Fibroblast of skin of scalp (primary cell): ENCODE data around the gene PSMA2. TPM values are rescaled to one million over a fixed set of nuclear protein-coding genes. Genes with fewer than 3 reads are reported as not detected.

Source experiments
- DNase-seq: peaks from one replicate; pipeline ENCODE4 v3.0.0-alpha.2; 2013
- polyA plus RNA-seq, 2 experiments: library from polyadenylated mRNA; unstranded; fragments of 120-200 nt; gene quantifications; one replicate each; pipeline ENCODE4 v1.2.1, GENCODE V29; 2013; ENCODE audit not compliant: insufficient read length in 2 of 2

Gene PSMA2
- 134 TPM for polyA plus RNA-seq (2013, experiment 1 of 2; ENCODE audit: insufficient read length)
- polyA plus RNA-seq (2013, experiment 2 of 2; ENCODE audit: insufficient read length) = 143 TPM

GRCh38 chr7:42931834-42932651, at the start of gene PSMA2, which contains the start of gene MRPL32:
Gene PSMA2, minus strand, starts transcription at chr7:42932174. Its CDS starts 16 bp downstream, at chr7:42932158.
Gene MRPL32, plus strand, starts transcription at chr7:42932376. Its CDS starts 11 bp downstream, at chr7:42932387.
- DNase-seq = peak; percentile 98

GRCh38 chr7:42981601-42982000, 49.6 kb upstream of the PSMA2 start:
- DNase-seq = no peak

GRCh38 chr7:42980514-42980913, 48.5 kb upstream of the PSMA2 start:
- no peak for DNase-seq

DNA sequence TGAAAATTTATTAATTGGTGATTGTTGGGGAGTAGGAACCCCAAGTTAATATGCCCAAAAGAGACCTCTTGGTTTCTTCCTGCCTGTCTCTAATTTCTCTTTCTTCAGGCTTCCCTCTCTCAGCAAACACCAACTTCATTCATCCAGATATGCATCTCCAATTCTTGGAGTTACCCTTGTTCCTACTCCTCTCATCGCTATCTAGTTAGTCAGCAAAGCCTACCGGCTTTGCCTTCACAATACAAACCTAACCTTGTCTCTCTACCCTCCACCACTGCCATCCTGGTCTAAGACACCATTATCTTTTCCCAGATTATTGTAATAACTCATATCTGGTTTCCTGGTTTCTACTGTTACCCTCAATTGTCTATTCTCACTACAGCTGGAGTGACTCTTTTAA, 48.1 kb upstream of the PSMA2 start:
- no peak for DNase-seq

DNA sequence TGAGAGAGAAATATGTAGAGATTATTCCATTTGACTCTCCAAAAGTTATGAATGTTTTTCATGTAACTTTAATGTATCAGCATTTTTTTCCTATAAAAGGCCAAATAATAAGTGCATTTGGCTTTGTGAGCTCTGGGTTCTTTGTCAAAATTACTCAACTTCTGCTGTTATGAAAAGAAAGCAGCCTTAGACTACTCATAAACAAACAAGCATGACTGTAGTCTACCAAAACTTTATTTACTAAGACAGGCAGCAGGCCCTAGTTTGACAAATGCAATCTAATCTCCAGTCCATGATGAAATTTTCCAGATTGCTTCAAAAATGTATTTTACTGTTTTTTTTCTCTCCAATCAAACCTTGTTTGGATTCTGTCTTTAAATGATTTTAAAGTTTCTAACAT, 46.5 kb upstream of the PSMA2 start:
- no peak for DNase-seq

GRCh38 chr7:42976371-42976770, 44.4 kb upstream of the PSMA2 start:
- no peak for DNase-seq

- peak; percentile 100 for DNase-seq
These were observed 40.9 kb upstream of the PSMA2 start for GRCh38 chr7:42972699-42973500.

DNA sequence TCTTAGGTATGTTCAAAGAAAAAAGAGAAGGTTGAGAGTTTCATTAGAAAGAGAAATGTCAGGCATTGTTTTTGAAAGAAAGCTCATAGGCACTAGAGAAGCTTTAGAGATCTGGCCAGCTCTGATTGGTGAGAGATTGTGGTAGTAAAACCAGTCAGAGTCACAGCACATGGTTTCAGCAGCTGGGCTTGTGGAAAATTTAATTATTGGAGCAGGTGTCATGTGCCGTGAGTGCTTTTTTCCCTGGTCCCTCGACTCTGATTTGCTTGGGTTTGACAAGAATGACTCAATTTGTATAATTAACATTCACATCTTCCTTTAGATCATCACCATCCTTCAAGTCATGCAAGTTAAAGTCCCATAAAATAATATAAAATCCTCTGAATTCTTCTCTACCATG, 35.4 kb upstream of the PSMA2 start:
- DNase-seq = no peak

GRCh38 chr7:42964849-42965805, 33.2 kb upstream of the PSMA2 start:
- no peak for DNase-seq

DNA sequence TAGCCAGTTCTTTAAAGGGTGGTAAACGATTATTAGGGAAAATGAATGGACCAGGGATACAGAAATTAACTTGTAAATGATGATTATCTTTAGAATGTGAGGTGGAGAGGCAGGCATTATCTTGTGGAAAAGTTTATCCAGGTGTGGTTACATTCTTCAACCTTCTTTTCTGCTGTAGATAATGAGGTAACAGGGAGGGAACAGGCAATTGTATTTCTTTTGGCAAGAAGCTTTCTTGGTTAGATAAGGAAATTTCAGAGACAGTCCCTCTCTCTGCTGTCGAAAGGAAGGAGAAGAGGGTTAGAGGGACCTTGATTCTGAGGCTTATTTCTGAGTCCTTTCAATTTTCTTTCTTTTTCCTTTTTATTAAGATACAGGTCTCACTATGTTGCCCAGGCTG, 32.3 kb upstream of the PSMA2 start:
- DNase-seq = no peak

- DNase-seq = no peak
These were observed 29.2 kb upstream of the PSMA2 start for GRCh38 chr7:42961170-42961569.

DNA sequence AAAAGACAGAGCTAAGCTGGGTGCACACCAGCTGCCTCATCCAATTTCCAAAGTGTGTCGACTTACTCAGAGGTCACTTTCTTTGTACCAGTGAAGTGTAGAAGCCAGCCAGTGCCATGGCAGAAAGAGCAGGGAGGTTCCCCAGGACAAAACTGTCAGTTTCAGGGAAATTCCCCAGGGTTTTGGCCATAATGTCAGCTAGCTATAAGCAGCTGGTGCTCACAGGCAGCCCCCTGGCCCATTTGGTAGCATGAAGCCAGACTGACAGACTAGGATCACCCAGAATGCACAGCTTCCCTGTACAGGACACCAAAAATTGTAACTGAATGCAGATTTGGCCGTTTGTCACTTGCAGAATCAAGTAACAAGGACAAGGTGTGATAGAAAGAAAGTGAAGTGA, 28.8 kb upstream of the PSMA2 start:
- DNase-seq = no peak

DNA sequence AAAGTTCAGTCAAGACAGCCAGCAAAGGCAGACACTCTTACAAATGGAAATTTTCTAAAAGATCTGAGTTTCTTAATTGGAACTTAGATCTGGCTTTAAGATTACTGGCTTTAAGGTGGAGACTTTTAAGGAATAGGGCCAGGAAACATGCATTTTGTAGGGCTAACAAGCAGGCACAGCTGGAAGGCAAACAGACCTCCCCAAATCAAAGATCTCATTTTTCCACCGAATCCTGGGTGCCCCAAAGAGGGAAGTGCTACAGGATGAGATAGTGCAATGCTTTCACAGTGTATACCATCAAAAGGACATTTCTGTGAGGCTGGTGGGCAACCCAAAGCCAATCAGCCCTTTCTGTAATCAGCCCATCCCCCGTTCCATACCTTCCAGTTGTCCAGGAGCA, 27.6 kb upstream of the PSMA2 start:
- DNase-seq = no peak

- no peak for DNase-seq
These were observed 24.1 kb upstream of the PSMA2 start for GRCh38 chr7:42956062-42956461.

DNA sequence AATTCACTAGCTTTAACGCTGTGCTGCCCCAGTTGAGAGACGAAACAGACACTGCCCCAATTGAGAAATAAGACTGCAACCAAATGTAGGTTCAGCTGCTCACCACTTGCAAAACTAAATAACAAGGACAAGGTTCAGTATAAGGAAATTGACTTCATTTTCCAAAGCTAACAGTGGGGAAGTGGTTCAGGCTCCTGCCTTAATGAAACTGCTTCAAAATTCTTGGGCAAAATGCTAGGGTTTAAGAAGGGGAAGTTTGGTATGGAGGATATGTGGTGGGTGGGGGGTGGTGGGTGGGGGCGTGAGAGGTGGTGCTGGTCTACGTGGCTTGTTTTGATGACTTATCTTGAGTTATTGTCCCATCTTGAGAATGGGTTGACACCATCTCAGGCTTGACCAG, 22.0 kb upstream of the PSMA2 start:
- DNase-seq = no peak

DNA sequence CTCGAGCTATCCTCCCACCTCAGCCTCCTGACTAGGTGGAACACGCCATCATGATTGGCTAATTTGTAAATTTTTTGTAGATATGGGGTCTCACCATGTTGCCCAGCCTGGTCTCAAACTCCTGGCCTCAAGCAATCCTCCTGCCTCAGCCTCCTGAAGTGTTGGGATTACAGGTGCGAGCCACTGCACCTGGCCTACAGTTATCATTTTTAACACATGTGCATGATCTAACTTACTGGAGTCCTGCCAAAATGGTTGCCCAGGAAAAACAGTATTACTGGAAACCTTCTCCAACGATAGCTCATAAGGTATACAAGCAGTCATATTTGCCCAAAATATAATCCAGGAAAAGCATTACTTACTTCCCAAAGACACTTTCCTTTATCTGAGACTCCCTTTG, 20.4 kb upstream of the PSMA2 start:
- no peak for DNase-seq

GRCh38 chr7:42950417-42950816, 18.4 kb upstream of the PSMA2 start:
- no peak for DNase-seq

DNA sequence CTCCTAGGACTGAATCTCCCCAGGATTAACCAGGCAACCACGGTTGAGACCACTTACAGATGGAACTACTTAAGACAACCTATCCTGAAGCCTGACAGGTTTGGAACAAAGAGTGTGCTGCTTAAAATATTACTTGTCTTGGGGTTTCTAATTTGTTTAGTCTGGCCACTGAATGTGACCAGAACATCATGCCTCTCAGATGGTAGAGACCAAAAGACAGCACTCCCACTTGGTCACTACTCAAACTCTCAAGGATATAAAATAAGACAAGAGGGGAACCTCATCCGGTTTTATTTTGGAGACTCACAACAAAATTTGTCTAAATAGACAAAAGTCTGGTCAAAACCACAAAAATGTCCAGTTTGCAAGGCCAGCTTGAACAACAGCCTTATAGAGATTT, 15.5 kb upstream of the PSMA2 start:
- no peak for DNase-seq

GRCh38 chr7:42946627-42946950, 14.6 kb upstream of the PSMA2 start:
- DNase-seq = peak; percentile 19

DNA sequence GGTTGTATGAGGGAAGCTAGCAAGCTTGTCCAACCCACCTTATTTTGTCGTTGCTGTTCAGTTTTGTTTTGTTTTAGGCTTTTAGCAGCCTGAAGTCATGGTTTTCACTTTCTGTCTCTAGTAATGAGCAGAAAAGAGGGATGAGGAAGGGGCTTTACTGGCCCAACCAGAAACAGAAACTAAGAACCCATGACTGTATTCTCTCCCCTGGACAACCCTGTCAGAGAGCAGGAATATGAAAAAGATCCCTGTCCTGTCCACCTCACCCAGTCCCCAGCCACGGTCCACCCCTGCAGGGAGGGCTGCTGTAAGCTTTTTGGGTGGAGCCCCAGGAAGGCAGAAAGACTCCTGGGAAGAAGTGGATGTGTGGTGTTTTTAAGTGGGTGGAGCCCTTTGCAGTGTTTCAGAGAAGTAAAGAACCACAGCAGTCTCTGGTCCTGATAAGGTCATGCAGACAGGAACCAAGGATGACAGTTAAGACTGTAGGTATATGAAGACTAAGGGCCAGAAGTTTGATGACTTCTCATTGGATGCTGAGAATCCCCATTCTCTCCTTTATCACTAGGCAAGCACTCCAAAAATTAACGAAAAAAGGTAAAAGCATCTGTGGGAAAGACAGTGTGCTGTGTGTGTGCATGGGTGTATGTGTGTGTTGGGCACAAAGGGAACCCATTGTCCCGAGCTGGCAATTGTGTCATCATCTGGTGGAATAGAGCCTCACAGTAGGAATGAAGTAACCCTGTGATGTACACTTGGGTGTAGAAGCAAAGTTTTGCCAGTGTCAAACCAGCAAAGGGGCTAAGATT, 14.1 kb upstream of the PSMA2 start:
- peak; percentile 27 for DNase-seq

DNA sequence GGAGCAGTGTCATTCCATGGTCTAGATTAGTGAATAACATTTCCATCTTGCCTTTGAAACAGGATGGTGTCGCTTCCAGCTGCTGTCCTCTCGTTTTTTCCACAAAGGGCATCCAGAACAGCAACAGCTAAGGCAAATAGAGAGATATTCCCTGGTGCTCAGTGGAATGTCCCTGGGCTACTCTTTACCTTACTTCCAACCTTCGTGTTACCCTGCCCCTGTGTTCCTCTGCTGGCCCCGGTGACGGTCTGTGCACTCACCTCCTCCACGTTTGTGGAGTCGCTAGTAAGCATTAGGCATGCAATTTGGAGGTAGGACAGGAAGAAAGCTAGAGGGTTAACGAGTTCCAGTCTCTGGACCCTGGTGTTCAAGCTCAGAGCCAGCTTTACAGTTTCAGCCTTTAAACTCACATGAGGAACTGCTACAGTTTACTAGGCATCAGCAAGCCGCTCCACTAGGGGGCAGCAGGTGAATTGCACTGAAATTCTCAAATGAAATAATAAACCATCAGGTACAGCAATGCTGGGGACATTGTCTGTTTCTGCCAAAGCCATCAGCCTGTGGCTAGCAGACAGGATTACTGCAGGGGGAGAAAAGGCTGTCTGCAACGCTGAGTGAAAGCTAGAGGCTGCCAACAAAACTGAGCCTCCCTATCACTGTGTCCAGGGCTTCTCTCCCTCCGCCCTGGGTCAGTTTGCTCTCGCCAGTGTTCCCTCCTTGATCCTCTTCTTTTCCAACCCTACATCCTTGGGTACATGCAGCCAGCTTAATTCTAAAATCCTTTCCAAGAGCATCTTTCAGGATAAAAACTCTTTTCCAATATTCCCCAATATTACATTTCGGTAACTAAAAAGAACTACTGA, 9.2 kb upstream of the PSMA2 start:
- peak; percentile 82 for DNase-seq
